Osteoblast (primary cell): ENCODE data around the gene ASTN2. TPM values are rescaled to one million over a fixed set of nuclear protein-coding genes. Genes with fewer than 3 reads are reported as not detected.

Experiments used
- DNase-seq: peaks from one replicate; pipeline ENCODE4 v3.0.0; 2011; ENCODE audit warnings: low spot score, mixed read lengths; ENCODE audit not compliant: insufficient read length; ENCODE audit errors: missing footprints
- H2AFZ ChIP-seq: 2 replicates; pipeline ENCODE4 v1.6.0; 2011; ENCODE audit warnings: mild to moderate bottlenecking, low read length
- H3K27ac ChIP-seq: 2 replicates; pipeline ENCODE4 v1.5.1; 2011; ENCODE audit warnings: mild to moderate bottlenecking, low read depth, low read length, moderate library complexity
- H3K27me3 ChIP-seq: 2 replicates; pipeline ENCODE4 v1.6.0; 2012; ENCODE audit warnings: mild to moderate bottlenecking, control low read depth, inconsistent platforms, low read length, moderate library complexity; ENCODE audit not compliant: insufficient read depth
- H3K36me3 ChIP-seq: 2 replicates; pipeline ENCODE4 v1.5.1; 2011; ENCODE audit warnings: mild to moderate bottlenecking, low read length, control low read depth, moderate library complexity; ENCODE audit not compliant: insufficient read depth
- H3K4me1 ChIP-seq: 2 replicates; pipeline ENCODE4 v1.5.1; 2011; ENCODE audit warnings: mild to moderate bottlenecking, low read length, control low read depth, moderate library complexity; ENCODE audit not compliant: insufficient read depth
- H3K4me2 ChIP-seq: 2 replicates; pipeline ENCODE4 v1.6.0; 2011; ENCODE audit warnings: mild to moderate bottlenecking, low read length; ENCODE audit not compliant: insufficient read depth
- H3K4me3 ChIP-seq: fragments of 200-600 bp; sonication (generic); 3 replicates; pipeline ENCODE4 v1.5.1; 2012; ENCODE audit warnings: mild to moderate bottlenecking, low read length, inconsistent platforms; ENCODE audit not compliant: insufficient read depth
- H3K79me2 ChIP-seq: 2 replicates; pipeline ENCODE4 v1.6.0; 2012; ENCODE audit warnings: mild to moderate bottlenecking, low read length, control low read depth, inconsistent platforms; ENCODE audit not compliant: insufficient read depth
- H3K9me3 ChIP-seq: 2 replicates; pipeline ENCODE4 v1.5.1; 2011; ENCODE audit warnings: low read depth, low read length, control low read depth
- H4K20me1 ChIP-seq: 2 replicates; pipeline ENCODE4 v1.6.0; 2012; ENCODE audit warnings: mild to moderate bottlenecking, low read length, control low read depth; ENCODE audit not compliant: insufficient read depth
- total RNA-seq: library from RNA; depleted of rRNA; stranded (reverse); fragments of >200 nt; gene quantifications from 2 replicates; pipeline ENCODE4 v1.2.3, GENCODE V29; 2012
- TF ChIP-seq, protein P1 (sequence below): IDR thresholded peaks from 2 replicates; pipeline ENCODE4 v1.5.1; 2011; ENCODE audit warnings: mild to moderate bottlenecking, low read depth, low read length, moderate library complexity; ENCODE audit errors: extremely low read depth

Gene ASTN2
- total RNA-seq, 1 donor = 4.7 TPM

DNA sequence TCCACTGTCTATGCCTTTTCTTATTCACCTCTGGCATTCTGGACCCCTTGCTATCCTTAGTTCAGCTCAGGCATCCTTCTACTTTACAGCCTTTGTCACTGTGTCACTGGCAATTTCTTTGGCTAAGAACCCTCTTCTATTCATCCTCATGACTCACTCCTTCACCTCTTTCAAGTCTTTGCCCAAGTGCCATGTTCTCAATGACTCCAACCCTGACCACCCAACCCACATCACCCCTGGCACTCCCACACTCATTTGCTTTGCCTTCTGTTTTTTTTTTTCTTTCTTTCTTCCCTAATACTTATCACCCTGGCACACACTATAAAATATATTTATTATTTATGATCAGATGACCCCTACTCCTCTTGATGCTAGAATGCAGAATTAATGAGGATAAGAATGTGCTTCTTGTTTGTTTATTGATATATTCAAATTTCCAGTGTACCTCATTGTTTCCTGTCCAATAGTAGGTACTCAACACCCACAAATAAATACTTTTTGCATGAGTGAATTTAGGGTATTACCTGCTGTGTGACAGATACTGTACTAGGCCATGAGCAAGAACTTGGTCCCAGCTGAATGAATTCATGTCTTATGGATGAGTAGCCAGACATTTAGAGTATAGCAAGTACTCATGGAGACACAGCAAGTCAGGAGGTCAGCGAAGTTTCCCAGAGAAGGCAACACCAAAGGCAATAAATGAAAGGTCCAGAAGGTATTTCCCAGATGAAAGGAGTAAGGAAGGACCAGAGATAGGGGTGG, 1025.1 kb downstream of the ASTN2 start:
- no peak for DNase-seq
- Histone ChIP-seq H3K36me3 (peaks cover 10% of the 10 kb centered on the region), H3K4me2 (no peak overlapping the region), H3K4me3 (no peak overlapping the region), H3K9me3 (no peaks in the 10 kb centered on the region), H4K20me1 (no peaks in the 10 kb centered on the region), H3K79me2 (no peaks in the 10 kb centered on the region), H2AFZ (no peak overlapping the region), H3K4me1 (peaks cover 13% of the 10 kb centered on the region), H3K27me3 (no peaks in the 10 kb centered on the region), H3K27ac (no peak overlapping the region)
- TF ChIP-seq, protein P1, sequence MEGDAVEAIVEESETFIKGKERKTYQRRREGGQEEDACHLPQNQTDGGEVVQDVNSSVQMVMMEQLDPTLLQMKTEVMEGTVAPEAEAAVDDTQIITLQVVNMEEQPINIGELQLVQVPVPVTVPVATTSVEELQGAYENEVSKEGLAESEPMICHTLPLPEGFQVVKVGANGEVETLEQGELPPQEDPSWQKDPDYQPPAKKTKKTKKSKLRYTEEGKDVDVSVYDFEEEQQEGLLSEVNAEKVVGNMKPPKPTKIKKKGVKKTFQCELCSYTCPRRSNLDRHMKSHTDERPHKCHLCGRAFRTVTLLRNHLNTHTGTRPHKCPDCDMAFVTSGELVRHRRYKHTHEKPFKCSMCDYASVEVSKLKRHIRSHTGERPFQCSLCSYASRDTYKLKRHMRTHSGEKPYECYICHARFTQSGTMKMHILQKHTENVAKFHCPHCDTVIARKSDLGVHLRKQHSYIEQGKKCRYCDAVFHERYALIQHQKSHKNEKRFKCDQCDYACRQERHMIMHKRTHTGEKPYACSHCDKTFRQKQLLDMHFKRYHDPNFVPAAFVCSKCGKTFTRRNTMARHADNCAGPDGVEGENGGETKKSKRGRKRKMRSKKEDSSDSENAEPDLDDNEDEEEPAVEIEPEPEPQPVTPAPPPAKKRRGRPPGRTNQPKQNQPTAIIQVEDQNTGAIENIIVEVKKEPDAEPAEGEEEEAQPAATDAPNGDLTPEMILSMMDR = no peak

DNA sequence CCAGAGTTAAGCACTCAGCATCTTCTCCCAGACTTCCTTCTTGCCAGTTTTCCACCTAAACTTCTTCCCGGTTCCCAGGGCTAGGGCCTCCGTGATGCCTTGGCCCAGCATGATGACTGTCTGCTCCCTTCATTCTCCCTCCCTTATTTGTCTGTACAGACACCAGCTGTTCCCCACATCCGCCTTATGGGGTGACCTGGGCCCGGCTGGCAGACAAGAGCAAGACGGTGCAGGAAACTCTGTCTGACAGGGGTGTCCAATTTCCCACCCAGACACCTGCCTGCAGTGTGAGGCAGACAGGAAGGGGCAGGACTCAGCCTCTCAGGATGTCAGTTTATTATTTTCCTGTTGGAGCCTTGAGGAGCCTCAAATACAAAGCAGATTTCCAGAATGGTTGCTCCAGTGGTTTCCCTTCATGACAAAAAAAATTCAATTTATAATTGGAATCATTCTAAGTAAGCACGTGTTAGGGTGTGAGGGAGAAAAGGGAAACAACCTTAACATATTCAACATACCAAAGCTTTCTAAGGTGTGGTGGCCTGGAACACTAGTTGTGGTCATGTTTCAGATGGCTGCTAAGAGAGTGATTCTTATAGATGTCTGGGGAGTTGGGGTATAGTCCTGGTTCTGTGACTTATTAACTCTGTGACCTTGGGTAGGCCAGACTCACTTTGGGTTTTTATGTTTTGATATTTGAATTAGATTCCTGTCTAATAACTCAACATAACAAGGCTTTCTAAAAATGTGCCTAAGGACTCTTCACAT, 1026.7 kb downstream of the ASTN2 start:
- no peaks in the 10 kb centered on the region for H3K9me3 ChIP-seq
- H3K4me2 ChIP-seq = no peak overlapping the region
- H3K4me1 ChIP-seq = peaks cover 18% of the 10 kb centered on the region
- H3K36me3 ChIP-seq = peaks cover 10% of the 10 kb centered on the region
- no peak overlapping the region for H2AFZ ChIP-seq
- H3K79me2 ChIP-seq = no peaks in the 10 kb centered on the region
- no peaks in the 10 kb centered on the region for H3K27me3 ChIP-seq
- TF ChIP-seq, protein P1 = no peak
- no peak overlapping the region for H3K4me3 ChIP-seq
- no peaks in the 10 kb centered on the region for H4K20me1 ChIP-seq
- no peak for DNase-seq
- no peak overlapping the region for H3K27ac ChIP-seq

DNA sequence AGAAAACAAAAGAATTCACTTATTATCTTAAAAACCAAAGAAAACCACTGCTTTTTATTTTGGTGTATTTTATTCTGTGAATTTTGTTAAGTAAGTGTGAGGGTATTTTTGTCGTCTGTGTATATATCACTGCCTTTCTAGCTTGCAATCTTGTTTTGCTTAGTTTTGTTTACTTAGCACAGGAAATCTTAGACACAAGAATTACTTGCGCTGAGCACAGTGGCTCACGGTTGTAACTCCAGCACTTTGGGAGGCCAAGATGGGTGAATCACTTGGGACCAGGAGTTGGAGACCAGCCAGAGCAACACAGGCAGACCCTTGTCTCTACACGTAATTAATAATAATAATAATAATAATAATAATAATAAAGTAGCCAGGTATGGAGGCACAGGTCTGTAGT, 1030.9 kb downstream of the ASTN2 start:
- no peaks in the 10 kb centered on the region for H3K27me3 ChIP-seq
- H3K79me2 ChIP-seq = no peaks in the 10 kb centered on the region
- no peak overlapping the region for H3K4me2 ChIP-seq
- no peak for DNase-seq
- H3K4me3 ChIP-seq = no peak overlapping the region
- no peaks in the 10 kb centered on the region for H4K20me1 ChIP-seq
- H2AFZ ChIP-seq = no peak overlapping the region
- no peak overlapping the region for H3K27ac ChIP-seq
- H3K36me3 ChIP-seq = peaks cover 15% of the 10 kb centered on the region
- H3K9me3 ChIP-seq = no peaks in the 10 kb centered on the region
- peaks cover 7% of the 10 kb centered on the region for H3K4me1 ChIP-seq
- TF ChIP-seq, protein P1 = no peak

DNA sequence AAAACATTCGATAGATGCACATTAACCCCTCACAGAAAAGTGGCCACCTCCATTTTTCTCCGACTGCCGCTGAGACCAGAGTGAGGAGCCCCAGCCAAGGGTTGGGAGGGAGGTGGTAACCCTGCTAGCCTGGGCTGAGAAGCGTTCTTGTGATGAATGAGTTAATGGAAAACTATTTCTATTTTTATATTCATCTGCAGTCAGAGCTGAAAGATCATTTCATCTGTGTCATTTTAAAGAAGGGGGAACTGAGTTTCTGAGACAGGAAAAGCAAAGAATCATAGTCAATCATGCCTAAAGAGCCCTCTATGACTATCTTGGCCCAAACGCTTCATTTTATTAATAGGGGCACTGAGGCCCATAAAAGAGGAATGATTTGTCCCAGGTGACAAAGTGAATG, 1031.7 kb downstream of the ASTN2 start:
- Histone ChIP-seq H2AFZ (no peak overlapping the region), H3K4me2 (no peak overlapping the region), H3K9me3 (no peaks in the 10 kb centered on the region), H3K27me3 (no peaks in the 10 kb centered on the region), H3K27ac (no peak overlapping the region), H3K36me3 (peaks cover 22% of the 10 kb centered on the region), H4K20me1 (no peaks in the 10 kb centered on the region), H3K4me1 (peaks cover 7% of the 10 kb centered on the region), H3K79me2 (no peaks in the 10 kb centered on the region), H3K4me3 (no peak overlapping the region)
- DNase-seq = no peak
- TF ChIP-seq, protein P1 = no peak
